ENCODE data around the gene TNN. TPM values are rescaled to one million over a fixed set of nuclear protein-coding genes. Genes with fewer than 3 reads are reported as not detected.

TNN gene
- total RNA-seq, 2 donors from 2014 or later: under 0.01 TPM; not detected in 1

GRCh38 chr1:175133673-175134435 is 66.2 kb downstream of the TNN start:
- intact Hi-C loops (cut with DNase I): no loop called here
- H3K27ac ChIP-seq: no peak overlapping the region
- TF ChIP-seq CTCF (IDR thresholded peaks at IDR 0.05): no peak
- TF ChIP-seq POLR2A (IDR thresholded peaks at IDR 0.05): no peak

GRCh38 chr1:175134500-175134899 is 66.9 kb downstream of the TNN start:
- no peaks in the 10 kb centered on the region for H3K9me3 ChIP-seq
- TF ChIP-seq CTCF (IDR thresholded peaks at IDR 0.05): no peak
- TF ChIP-seq POLR2A (IDR thresholded peaks at IDR 0.05): no peak
- no peaks in the 10 kb centered on the region for H3K27me3 ChIP-seq
- no peaks in the 10 kb centered on the region for H3K4me1 ChIP-seq
- H3K4me3 ChIP-seq: no peak overlapping the region
- DNase-seq (no peak), ATAC-seq (no peak)
- no peaks in the 10 kb centered on the region for H3K36me3 ChIP-seq (replicated peaks in 1 of 2; ENCODE audit: insufficient read depth in 1 of 2, low read depth in 2 of 2)
- no peak overlapping the region for H3K27ac ChIP-seq
- WGBS, 2 donors: 61 to 72% methylated on average over 1 of the region's 1 CpG
- intact Hi-C loops (cut with DNase I): no loop called here

More at GRCh38 chr1:175133673-175134435, 66.2 kb downstream of the TNN start:
- Histone ChIP-seq H3K4me3 (no peak overlapping the region), H3K27me3 (no peaks in the 10 kb centered on the region), H3K4me1 (no peaks in the 10 kb centered on the region), H3K36me3 (replicated peaks in 1 of 2; ENCODE audit: insufficient read depth in 1 of 2, low read depth in 2 of 2) (no peaks in the 10 kb centered on the region), H3K9me3 (no peaks in the 10 kb centered on the region)
- 81 to 84% methylated on average over 6 of the region's 6 CpGs for WGBS, 2 donors
- DNase-seq (no peak), ATAC-seq (no peak)

DNA sequence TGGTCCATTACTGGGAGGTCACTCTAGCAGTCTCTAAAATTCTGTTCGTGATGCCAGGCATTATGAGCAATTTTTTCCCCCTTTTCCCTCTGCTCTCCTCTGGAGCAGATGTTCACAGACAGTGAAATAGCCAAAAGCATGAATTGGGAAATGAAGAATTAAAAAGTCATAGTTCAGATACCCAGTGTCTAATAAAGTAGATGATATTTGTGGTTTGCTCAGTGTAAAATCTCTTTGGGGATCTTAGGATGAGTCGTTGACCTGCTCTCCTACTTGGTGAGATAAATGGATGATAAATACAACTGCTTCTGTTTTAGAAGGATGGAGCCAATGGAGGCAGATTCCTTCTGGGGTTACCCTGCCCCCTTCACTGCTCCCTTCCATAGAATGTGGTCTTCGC is 68.6 kb downstream of the TNN start:
- H3K9me3 ChIP-seq: no peaks in the 10 kb centered on the region
- ATAC-seq (no peak), DNase-seq (no peak)
- no peaks in the 10 kb centered on the region for H3K4me1 ChIP-seq
- intact Hi-C loops (cut with DNase I): no loop called here
- H3K4me3 ChIP-seq: no peak overlapping the region
- H3K36me3 ChIP-seq (replicated peaks in 1 of 2; ENCODE audit: insufficient read depth in 1 of 2, low read depth in 2 of 2): no peaks in the 10 kb centered on the region
- H3K27ac ChIP-seq: no peak overlapping the region
- H3K27me3 ChIP-seq: no peaks in the 10 kb centered on the region
- 72 to 74% methylated on average over 3 of the region's 3 CpGs for WGBS, 2 donors
- TF ChIP-seq CTCF (IDR thresholded peaks at IDR 0.05): no peak
- TF ChIP-seq POLR2A (IDR thresholded peaks at IDR 0.05): no peak

DNA sequence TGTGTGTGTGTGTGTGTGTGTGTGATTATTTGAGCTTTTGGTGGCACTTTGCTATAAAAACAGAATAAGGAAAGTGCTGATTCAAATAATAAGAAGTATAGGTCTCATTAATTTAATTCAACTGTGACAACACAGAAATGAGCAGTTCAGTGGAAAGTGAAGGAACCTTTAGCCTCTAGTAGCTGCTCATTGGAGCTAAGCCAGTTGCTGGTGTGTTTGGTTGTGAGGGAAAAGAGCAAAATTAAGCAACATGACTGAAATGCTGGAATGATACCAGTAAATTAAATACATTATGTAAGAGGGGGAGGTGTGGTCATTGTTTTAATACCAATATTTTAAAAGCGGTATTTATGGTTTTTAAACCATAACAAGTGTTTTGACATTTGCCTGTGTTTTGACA is 69.7 kb downstream of the TNN start:
- intact Hi-C loops (cut with DNase I): no loop called here
- no peaks in the 10 kb centered on the region for H3K27me3 ChIP-seq
- TF ChIP-seq CTCF (IDR thresholded peaks at IDR 0.05): no peak
- no peak for TF ChIP-seq POLR2A (IDR thresholded peaks at IDR 0.05)
- H3K4me1 ChIP-seq: no peaks in the 10 kb centered on the region
- no peak overlapping the region for H3K4me3 ChIP-seq
- ATAC-seq (no peak), DNase-seq (no peak)
- no peaks in the 10 kb centered on the region for H3K36me3 ChIP-seq (replicated peaks in 1 of 2; ENCODE audit: insufficient read depth in 1 of 2, low read depth in 2 of 2)
- H3K9me3 ChIP-seq: no peaks in the 10 kb centered on the region
- WGBS, 2 donors: 76 to 87% methylated on average over 1 of the region's 1 CpG
- H3K27ac ChIP-seq: no peak overlapping the region

- no peaks in the 10 kb centered on the region for H3K27me3 ChIP-seq
- TF ChIP-seq POLR2A (IDR thresholded peaks at IDR 0.05) (no peak), CTCF (IDR thresholded peaks at IDR 0.05) (no peak)
- intact Hi-C loops (cut with DNase I): no loop called here
- WGBS, 2 donors: 43 to 46% methylated on average over 2 of the region's 2 CpGs
- no peaks in the 10 kb centered on the region for H3K9me3 ChIP-seq
- ATAC-seq (no peak), DNase-seq (no peak)
- no peak overlapping the region for H3K27ac ChIP-seq
- no peaks in the 10 kb centered on the region for H3K4me1 ChIP-seq
- H3K4me3 ChIP-seq: no peak overlapping the region
- no peaks in the 10 kb centered on the region for H3K36me3 ChIP-seq (replicated peaks in 1 of 2; ENCODE audit: insufficient read depth in 1 of 2, low read depth in 2 of 2)
Observed at GRCh38 chr1:175138579-175138978, 70.9 kb downstream of the TNN start.
